ENCODE results near the gene KRTAP4-7.
"Not testable (repeated sequence)": the region's sequence is repeated elsewhere in the genome, so short reads cannot be mapped to it uniquely, and the experiment has no call there.

DNA sequence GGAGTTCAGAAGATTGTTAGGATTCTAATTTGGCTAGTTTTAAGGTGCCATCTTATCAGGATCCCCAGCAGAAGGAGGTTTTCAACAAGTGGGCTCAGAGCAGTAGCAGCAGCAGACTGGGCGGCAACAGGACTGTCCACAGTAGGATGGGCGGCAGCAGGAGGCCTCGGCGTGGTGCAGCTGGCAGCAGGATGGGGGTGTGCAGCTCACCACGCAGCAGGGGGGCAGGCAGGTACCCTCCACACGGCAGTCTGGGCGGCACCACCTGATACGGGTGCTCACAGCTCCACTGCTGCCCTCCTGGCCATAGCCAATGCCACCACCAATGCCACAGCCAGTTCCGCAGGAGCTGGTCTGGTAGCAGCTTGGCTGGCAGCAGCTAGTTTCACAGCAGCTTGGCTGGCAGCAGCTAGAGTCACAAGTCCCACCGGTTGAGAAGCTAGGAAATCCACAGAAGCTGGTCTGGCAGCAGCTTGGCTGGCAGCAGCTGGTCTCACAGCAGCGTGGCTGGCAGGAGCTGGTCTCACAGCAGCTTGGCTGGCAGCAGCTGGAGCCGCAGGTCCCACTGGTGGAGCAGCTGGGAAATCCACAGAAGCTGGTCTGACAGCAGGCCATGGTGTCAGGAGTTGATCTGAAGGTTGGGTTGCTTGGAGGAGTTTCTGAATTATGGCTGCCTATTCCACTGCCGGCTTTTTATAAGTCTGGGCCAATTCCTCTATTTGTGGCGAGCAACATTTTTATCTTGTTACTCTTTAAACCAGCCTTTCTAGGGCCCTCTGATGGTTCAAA, 43.0 kb upstream of the KRTAP4-7 start, which contains the start of gene KRTAP1-1:
- TF ChIP-seq, protein P1, sequence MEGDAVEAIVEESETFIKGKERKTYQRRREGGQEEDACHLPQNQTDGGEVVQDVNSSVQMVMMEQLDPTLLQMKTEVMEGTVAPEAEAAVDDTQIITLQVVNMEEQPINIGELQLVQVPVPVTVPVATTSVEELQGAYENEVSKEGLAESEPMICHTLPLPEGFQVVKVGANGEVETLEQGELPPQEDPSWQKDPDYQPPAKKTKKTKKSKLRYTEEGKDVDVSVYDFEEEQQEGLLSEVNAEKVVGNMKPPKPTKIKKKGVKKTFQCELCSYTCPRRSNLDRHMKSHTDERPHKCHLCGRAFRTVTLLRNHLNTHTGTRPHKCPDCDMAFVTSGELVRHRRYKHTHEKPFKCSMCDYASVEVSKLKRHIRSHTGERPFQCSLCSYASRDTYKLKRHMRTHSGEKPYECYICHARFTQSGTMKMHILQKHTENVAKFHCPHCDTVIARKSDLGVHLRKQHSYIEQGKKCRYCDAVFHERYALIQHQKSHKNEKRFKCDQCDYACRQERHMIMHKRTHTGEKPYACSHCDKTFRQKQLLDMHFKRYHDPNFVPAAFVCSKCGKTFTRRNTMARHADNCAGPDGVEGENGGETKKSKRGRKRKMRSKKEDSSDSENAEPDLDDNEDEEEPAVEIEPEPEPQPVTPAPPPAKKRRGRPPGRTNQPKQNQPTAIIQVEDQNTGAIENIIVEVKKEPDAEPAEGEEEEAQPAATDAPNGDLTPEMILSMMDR (IDR thresholded peaks at IDR 0.05 in 2 of 3, conservative IDR thresholded peaks at IDR 0.05 in 1 of 3; ENCODE audit: borderline replicate concordance in 1 of 3, insufficient read depth in 1 of 3, low read depth in 2 of 3, low read length in 2 of 3): not testable (repeated sequence)
- not testable (repeated sequence) for TF ChIP-seq POLR2A (IDR thresholded peaks at IDR 0.05; ENCODE audit: borderline replicate concordance, extremely low read depth, insufficient read depth, insufficient read length); EZH2phosphoT487 (IDR thresholded peaks at IDR 0.05; ENCODE audit: borderline replicate concordance); EZH2 (IDR thresholded peaks at IDR 0.05); CBX3 (IDR thresholded peaks at IDR 0.05; ENCODE audit: low read depth); SIN3A (IDR thresholded peaks at IDR 0.05; ENCODE audit: low read depth); REST (IDR thresholded peaks at IDR 0.05; ENCODE audit: low read depth); FOSL1 (IDR thresholded peaks at IDR 0.05; ENCODE audit: low read depth); CEBPB (IDR thresholded peaks at IDR 0.05; ENCODE audit: low read depth); TCF7L2 (IDR thresholded peaks at IDR 0.05; ENCODE audit: borderline replicate concordance, extremely low read depth, insufficient read depth, insufficient read length); SRF (IDR thresholded peaks at IDR 0.05; ENCODE audit: low read depth); POLR2AphosphoS5 (IDR thresholded peaks at IDR 0.05; ENCODE audit: low read depth, low read length)
- TF ChIP-seq, protein P2, sequence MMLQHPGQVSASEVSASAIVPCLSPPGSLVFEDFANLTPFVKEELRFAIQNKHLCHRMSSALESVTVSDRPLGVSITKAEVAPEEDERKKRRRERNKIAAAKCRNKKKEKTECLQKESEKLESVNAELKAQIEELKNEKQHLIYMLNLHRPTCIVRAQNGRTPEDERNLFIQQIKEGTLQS (IDR thresholded peaks at IDR 0.05): not testable (repeated sequence)

Data from HCT116 (cell line).